ENCODE results near the gene ARHGAP9.

ARHGAP9 gene

GRCh38 chr12:57467915-57468314 lies 11.8 kb downstream of the ARHGAP9 start:
- no peak overlapping the region for H3K4me3 ChIP-seq (ENCODE audit: insufficient read depth, low read length, poor library complexity, severe bottlenecking)
- H3F3A ChIP-seq (ENCODE audit: insufficient read depth) = no peaks in the 10 kb centered on the region
- H3K27ac ChIP-seq (ENCODE audit: low read depth, low read length) = no peak overlapping the region
- H3K9me2 ChIP-seq (replicated peaks; ENCODE audit: insufficient read depth, low read length) = no peaks in the 10 kb centered on the region
- no peaks in the 10 kb centered on the region for H3K27me3 ChIP-seq (ENCODE audit: low read length)
- no peaks in the 10 kb centered on the region for H3K36me3 ChIP-seq (ENCODE audit: low read length)
- TF ChIP-seq EZH2phosphoT487 (conservative IDR thresholded peaks at IDR 0.05; ENCODE audit: low read length) = no peak
- TF ChIP-seq, protein P1, sequence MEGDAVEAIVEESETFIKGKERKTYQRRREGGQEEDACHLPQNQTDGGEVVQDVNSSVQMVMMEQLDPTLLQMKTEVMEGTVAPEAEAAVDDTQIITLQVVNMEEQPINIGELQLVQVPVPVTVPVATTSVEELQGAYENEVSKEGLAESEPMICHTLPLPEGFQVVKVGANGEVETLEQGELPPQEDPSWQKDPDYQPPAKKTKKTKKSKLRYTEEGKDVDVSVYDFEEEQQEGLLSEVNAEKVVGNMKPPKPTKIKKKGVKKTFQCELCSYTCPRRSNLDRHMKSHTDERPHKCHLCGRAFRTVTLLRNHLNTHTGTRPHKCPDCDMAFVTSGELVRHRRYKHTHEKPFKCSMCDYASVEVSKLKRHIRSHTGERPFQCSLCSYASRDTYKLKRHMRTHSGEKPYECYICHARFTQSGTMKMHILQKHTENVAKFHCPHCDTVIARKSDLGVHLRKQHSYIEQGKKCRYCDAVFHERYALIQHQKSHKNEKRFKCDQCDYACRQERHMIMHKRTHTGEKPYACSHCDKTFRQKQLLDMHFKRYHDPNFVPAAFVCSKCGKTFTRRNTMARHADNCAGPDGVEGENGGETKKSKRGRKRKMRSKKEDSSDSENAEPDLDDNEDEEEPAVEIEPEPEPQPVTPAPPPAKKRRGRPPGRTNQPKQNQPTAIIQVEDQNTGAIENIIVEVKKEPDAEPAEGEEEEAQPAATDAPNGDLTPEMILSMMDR (IDR thresholded peaks at IDR 0.05; ENCODE audit: insufficient read depth, low read length, poor library complexity, severe bottlenecking) = no peak
- no peaks in the 10 kb centered on the region for H3K9me3 ChIP-seq (ENCODE audit: insufficient read depth, low read length)
- H3K9ac ChIP-seq (ENCODE audit: low read length) = no peak overlapping the region
- no peaks in the 10 kb centered on the region for H3K79me2 ChIP-seq (ENCODE audit: insufficient read depth, low read length)
- no peak overlapping the region for H3K4me2 ChIP-seq (ENCODE audit: low read depth, low read length, poor library complexity, severe bottlenecking)
- no peaks in the 10 kb centered on the region for H4K20me1 ChIP-seq (ENCODE audit: low read depth, low read length)
- H2AFZ ChIP-seq (ENCODE audit: low read depth, low read length, severe bottlenecking) = no peak overlapping the region

- Histone ChIP-seq H3K27me3 (ENCODE audit: low read length) (no peaks in the 10 kb centered on the region), H3K27ac (ENCODE audit: low read depth, low read length) (no peak overlapping the region), H3K9me3 (ENCODE audit: insufficient read depth, low read length) (no peaks in the 10 kb centered on the region), H3F3A (ENCODE audit: insufficient read depth) (no peaks in the 10 kb centered on the region), H3K4me2 (ENCODE audit: low read depth, low read length, poor library complexity, severe bottlenecking) (no peak overlapping the region), H3K9me2 (replicated peaks; ENCODE audit: insufficient read depth, low read length) (no peaks in the 10 kb centered on the region), H3K9ac (ENCODE audit: low read length) (no peak overlapping the region), H2AFZ (ENCODE audit: low read depth, low read length, severe bottlenecking) (no peak overlapping the region), H4K20me1 (ENCODE audit: low read depth, low read length) (no peaks in the 10 kb centered on the region), H3K36me3 (ENCODE audit: low read length) (no peaks in the 10 kb centered on the region), H3K4me3 (ENCODE audit: insufficient read depth, low read length, poor library complexity, severe bottlenecking) (no peak overlapping the region), H3K79me2 (ENCODE audit: insufficient read depth, low read length) (no peaks in the 10 kb centered on the region)
- TF ChIP-seq, protein P1 (IDR thresholded peaks at IDR 0.05; ENCODE audit: insufficient read depth, low read length, poor library complexity, severe bottlenecking) = no peak
- TF ChIP-seq EZH2phosphoT487 (conservative IDR thresholded peaks at IDR 0.05; ENCODE audit: low read length) = no peak
Observed at GRCh38 chr12:57467212-57467874, 12.3 kb downstream of the ARHGAP9 start.

GRCh38 chr12:57465747-57466505 lies 13.7 kb downstream of the ARHGAP9 start:
- Histone ChIP-seq H3K4me3 (ENCODE audit: insufficient read depth, low read length, poor library complexity, severe bottlenecking) (no peak overlapping the region), H2AFZ (ENCODE audit: low read depth, low read length, severe bottlenecking) (no peak overlapping the region), H3K4me2 (ENCODE audit: low read depth, low read length, poor library complexity, severe bottlenecking) (no peak overlapping the region), H3K9me2 (replicated peaks; ENCODE audit: insufficient read depth, low read length) (no peaks in the 10 kb centered on the region), H3K79me2 (ENCODE audit: insufficient read depth, low read length) (no peaks in the 10 kb centered on the region; the same call in 1 of the 2 replicates), H3K9me3 (ENCODE audit: insufficient read depth, low read length) (no peaks in the 10 kb centered on the region), H3K27me3 (ENCODE audit: low read length) (no peaks in the 10 kb centered on the region), H3K36me3 (ENCODE audit: low read length) (no peaks in the 10 kb centered on the region), H4K20me1 (ENCODE audit: low read depth, low read length) (no peaks in the 10 kb centered on the region), H3K27ac (ENCODE audit: low read depth, low read length) (no peak overlapping the region), H3K9ac (ENCODE audit: low read length) (no peak overlapping the region), H3F3A (ENCODE audit: insufficient read depth) (peaks cover 2% of the 10 kb centered on the region; the same call in 1 of the 2 replicates)
- TF ChIP-seq, protein P1 (IDR thresholded peaks at IDR 0.05; ENCODE audit: insufficient read depth, low read length, poor library complexity, severe bottlenecking) = no peak
- no peak for TF ChIP-seq EZH2phosphoT487 (conservative IDR thresholded peaks at IDR 0.05; ENCODE audit: low read length)

Data from SU-DHL-6 (cell line).